ENCODE data around the gene MRC2. TPM values are rescaled to one million over a fixed set of nuclear protein-coding genes. Genes with fewer than 3 reads are reported as not detected.

Gene MRC2
- polyA plus RNA-seq, 1 of the 3 experiments (the other 2 are of a cell fraction) = 213 TPM

DNA sequence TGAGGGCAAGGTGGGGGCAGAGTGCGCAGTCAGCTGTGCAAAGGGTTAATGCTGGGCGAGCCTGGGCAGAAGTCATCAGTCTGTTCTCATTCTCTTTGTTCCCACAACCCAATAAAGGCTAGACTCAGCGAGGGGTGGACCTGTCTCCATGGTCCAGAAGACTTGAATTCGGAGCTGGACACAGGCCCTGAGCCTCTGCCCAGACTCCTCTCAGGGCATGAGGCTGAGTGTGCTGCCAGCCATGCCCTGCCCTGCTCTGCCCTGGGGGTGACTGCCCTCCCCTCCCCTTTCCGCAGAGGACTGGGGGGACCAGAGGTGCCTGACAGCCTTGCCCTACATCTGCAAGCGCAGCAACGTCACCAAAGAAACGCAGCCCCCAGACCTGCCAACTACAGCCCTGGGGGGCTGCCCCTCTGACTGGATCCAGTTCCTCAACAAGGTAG is 54.5 kb downstream of the MRC2 start:
- no peak for DNase-seq
- Histone ChIP-seq H3K79me2 (ENCODE audit: insufficient read depth) (peaks cover 14% of the 10 kb centered on the region; the same call in 1 of the 2 replicates), H3K9ac (no peak overlapping the region), H3F3A (replicated peaks; ENCODE audit: insufficient read depth) (peaks cover 24% of the 10 kb centered on the region), H3K27ac (ENCODE audit: low read depth in 2 of 2, low read length in 1 of 2) (no peak overlapping the region), H4K20me1 (ENCODE audit: insufficient read depth) (0 out of 2 replicates have a peak, but pooled peaks cover 4% of the 10 kb centered on the region), H2AFZ (ENCODE audit: low read depth) (no peak overlapping the region), H3K4me3 (ENCODE audit: low read depth in 2 of 2, low read length in 1 of 2) (no peak overlapping the region), H3K4me1 (ENCODE audit: control insufficient read depth in 1 of 2, insufficient read depth in 2 of 2, low read depth in 1 of 2, low read length in 1 of 2) (no peaks in the 10 kb centered on the region), H3K36me3 (replicated peaks in 1 of 2; ENCODE audit: control insufficient read depth in 1 of 2, insufficient read depth in 2 of 2, low read length in 1 of 2) (peaks cover 65 to 87% of the 10 kb centered on the region in 2 experiments), H3K27me3 (ENCODE audit: insufficient read depth) (no peaks in the 10 kb centered on the region), H3K4me2 (no peak overlapping the region), H3K9me2 (no peaks in the 10 kb centered on the region), H3K9me3 (no peaks in the 10 kb centered on the region)
- WGBS (ENCODE audit: low lambda C conversion rate) = 95% methylated on average over 7 of the region's 8 CpGs
- CTCF ChIA-PET = interaction anchor here (5.1 kb wide), 1 partner anchor 10 kb away, joined by 32 read pairs; no protein-coding TSS in a partner anchor
- TF ChIP-seq TEAD4 (IDR thresholded peaks at IDR 0.05; ENCODE audit: borderline replicate concordance, insufficient read depth) = no peak
- TF ChIP-seq CHD2 (IDR thresholded peaks at IDR 0.05; ENCODE audit: low read length, partially characterized antibody) = no peak
- TF ChIP-seq SIN3A (IDR thresholded peaks at IDR 0.05; ENCODE audit: borderline replicate concordance, low read depth, low read length) = no peak
- TF ChIP-seq FOSL2 (IDR thresholded peaks at IDR 0.05; ENCODE audit: borderline replicate concordance, low read depth) = no peak
- TF ChIP-seq FOXM1 (IDR thresholded peaks at IDR 0.05; ENCODE audit: low read depth) = no peak
- TF ChIP-seq, protein P1, sequence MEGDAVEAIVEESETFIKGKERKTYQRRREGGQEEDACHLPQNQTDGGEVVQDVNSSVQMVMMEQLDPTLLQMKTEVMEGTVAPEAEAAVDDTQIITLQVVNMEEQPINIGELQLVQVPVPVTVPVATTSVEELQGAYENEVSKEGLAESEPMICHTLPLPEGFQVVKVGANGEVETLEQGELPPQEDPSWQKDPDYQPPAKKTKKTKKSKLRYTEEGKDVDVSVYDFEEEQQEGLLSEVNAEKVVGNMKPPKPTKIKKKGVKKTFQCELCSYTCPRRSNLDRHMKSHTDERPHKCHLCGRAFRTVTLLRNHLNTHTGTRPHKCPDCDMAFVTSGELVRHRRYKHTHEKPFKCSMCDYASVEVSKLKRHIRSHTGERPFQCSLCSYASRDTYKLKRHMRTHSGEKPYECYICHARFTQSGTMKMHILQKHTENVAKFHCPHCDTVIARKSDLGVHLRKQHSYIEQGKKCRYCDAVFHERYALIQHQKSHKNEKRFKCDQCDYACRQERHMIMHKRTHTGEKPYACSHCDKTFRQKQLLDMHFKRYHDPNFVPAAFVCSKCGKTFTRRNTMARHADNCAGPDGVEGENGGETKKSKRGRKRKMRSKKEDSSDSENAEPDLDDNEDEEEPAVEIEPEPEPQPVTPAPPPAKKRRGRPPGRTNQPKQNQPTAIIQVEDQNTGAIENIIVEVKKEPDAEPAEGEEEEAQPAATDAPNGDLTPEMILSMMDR (IDR thresholded peaks at IDR 0.05) = no peak
- no peak for TF ChIP-seq SMC3 (IDR thresholded peaks at IDR 0.05; ENCODE audit: low read depth, low read length)
- no peak for TF ChIP-seq TCF12 (IDR thresholded peaks at IDR 0.05)
- TF ChIP-seq, protein P2, sequence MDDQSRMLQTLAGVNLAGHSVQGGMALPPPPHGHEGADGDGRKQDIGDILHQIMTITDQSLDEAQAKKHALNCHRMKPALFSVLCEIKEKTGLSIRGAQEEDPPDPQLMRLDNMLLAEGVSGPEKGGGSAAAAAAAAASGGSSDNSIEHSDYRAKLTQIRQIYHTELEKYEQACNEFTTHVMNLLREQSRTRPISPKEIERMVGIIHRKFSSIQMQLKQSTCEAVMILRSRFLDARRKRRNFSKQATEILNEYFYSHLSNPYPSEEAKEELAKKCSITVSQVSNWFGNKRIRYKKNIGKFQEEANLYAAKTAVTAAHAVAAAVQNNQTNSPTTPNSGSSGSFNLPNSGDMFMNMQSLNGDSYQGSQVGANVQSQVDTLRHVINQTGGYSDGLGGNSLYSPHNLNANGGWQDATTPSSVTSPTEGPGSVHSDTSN (IDR thresholded peaks at IDR 0.05) = no peak
- no peak for TF ChIP-seq NFIC (IDR thresholded peaks at IDR 0.05; ENCODE audit: borderline replicate concordance)
- TF ChIP-seq, protein P3, sequence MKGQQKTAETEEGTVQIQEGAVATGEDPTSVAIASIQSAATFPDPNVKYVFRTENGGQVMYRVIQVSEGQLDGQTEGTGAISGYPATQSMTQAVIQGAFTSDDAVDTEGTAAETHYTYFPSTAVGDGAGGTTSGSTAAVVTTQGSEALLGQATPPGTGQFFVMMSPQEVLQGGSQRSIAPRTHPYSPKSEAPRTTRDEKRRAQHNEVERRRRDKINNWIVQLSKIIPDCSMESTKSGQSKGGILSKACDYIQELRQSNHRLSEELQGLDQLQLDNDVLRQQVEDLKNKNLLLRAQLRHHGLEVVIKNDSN (IDR thresholded peaks at IDR 0.05; ENCODE audit: borderline replicate concordance, low read depth) = no peak
- no peak for TF ChIP-seq EZH2phosphoT487 (IDR thresholded peaks at IDR 0.05; ENCODE audit: borderline replicate concordance, low read depth)
- TF ChIP-seq RAD21 (IDR thresholded peaks at IDR 0.05; ENCODE audit: low read length) = no peak
- POLR2A ChIA-PET = no interaction called here

DNA sequence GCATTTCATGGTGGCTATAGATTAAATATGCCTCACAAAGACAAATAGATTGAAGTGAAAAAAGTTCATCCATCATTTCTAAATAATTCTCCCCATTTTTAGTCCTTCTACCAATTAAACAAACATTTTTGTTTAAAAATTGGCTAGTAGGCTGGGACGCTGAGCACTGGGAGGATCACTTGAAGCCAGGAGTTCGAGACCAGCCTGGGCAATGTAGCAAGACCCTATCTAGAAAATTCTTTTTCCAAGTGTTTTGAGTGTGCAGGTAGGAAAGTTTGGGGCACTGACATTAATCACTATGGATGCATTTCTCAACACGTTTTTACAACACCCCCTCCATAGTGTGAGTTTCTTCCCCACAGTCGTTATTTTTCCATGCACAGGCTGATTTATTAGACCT is 56.7 kb downstream of the MRC2 start:
- POLR2A ChIA-PET = no interaction called here
- no peaks in the 10 kb centered on the region for H3K9me3 ChIP-seq
- no peak overlapping the region for H3K4me2 ChIP-seq
- no peak overlapping the region for H3K4me3 ChIP-seq (ENCODE audit: low read depth in 2 of 2, low read length in 1 of 2)
- H3F3A ChIP-seq (replicated peaks; ENCODE audit: insufficient read depth) = peaks cover 21% of the 10 kb centered on the region
- TF ChIP-seq FOXM1 (IDR thresholded peaks at IDR 0.05; ENCODE audit: low read depth) (no peak), POLR2AphosphoS5 (IDR thresholded peaks at IDR 0.05; ENCODE audit: low read depth, low read length) (no peak), IRF3 (IDR thresholded peaks at IDR 0.05; ENCODE audit: low read depth, low read length) (no peak), FOXJ3 (CRISPR knock-in tag; IDR thresholded peaks at IDR 0.05) (no peak), RAD21 (IDR thresholded peaks at IDR 0.05; ENCODE audit: low read length) (no peak), NRF1 (IDR thresholded peaks at IDR 0.05; ENCODE audit: low read depth, low read length) (no peak), RXRA (IDR thresholded peaks at IDR 0.05; ENCODE audit: borderline replicate concordance, low read depth) (no peak), ELF1 (IDR thresholded peaks at IDR 0.05) (no peak), TAF1 (IDR thresholded peaks at IDR 0.05; ENCODE audit: borderline replicate concordance, low read depth, low read length) (no peak), CHD2 (IDR thresholded peaks at IDR 0.05; ENCODE audit: low read length, partially characterized antibody) (no peak), JUND (IDR thresholded peaks at IDR 0.05) (no peak), EP300 (IDR thresholded peaks at IDR 0.05; ENCODE audit: borderline replicate concordance in 1 of 2, low read depth in 1 of 2, low read length in 1 of 2) (no peak), TEAD4 (IDR thresholded peaks at IDR 0.05; ENCODE audit: borderline replicate concordance, insufficient read depth) (no peak), SMC3 (IDR thresholded peaks at IDR 0.05; ENCODE audit: low read depth, low read length) (no peak), SIN3A (IDR thresholded peaks at IDR 0.05; ENCODE audit: borderline replicate concordance, low read depth, low read length) (no peak), FOSL2 (IDR thresholded peaks at IDR 0.05; ENCODE audit: borderline replicate concordance, low read depth) (no peak)
- CTCF ChIA-PET = no interaction called here
- peaks cover 10% of the 10 kb centered on the region; the same call in 1 of the 2 replicates for H3K79me2 ChIP-seq (ENCODE audit: insufficient read depth)
- H3K27ac ChIP-seq (ENCODE audit: low read depth in 2 of 2, low read length in 1 of 2) = no peak overlapping the region
- no peak for DNase-seq
- peaks cover 56 to 87% of the 10 kb centered on the region in 2 experiments for H3K36me3 ChIP-seq (replicated peaks in 1 of 2; ENCODE audit: control insufficient read depth in 1 of 2, insufficient read depth in 2 of 2, low read length in 1 of 2)
- H4K20me1 ChIP-seq (ENCODE audit: insufficient read depth) = 0 out of 2 replicates have a peak, but pooled peaks cover 4% of the 10 kb centered on the region
- no peak overlapping the region for H3K9ac ChIP-seq
- no peaks in the 10 kb centered on the region for H3K9me2 ChIP-seq
- peaks cover 0 to 7% of the 10 kb centered on the region in 2 experiments; a peak in 1 of 4 replicates for H3K4me1 ChIP-seq (ENCODE audit: control insufficient read depth in 1 of 2, insufficient read depth in 2 of 2, low read depth in 1 of 2, low read length in 1 of 2)
- no peak overlapping the region for H2AFZ ChIP-seq (ENCODE audit: low read depth)
- no peaks in the 10 kb centered on the region for H3K27me3 ChIP-seq (ENCODE audit: insufficient read depth)
- 97% methylated on average over 4 of the region's 4 CpGs for WGBS (ENCODE audit: low lambda C conversion rate)

Measured in SK-N-SH (cell line).